OCI-LY3 (cell line): ENCODE measurements around the gene FMR1.

ENCODE experiments used
- H2AFZ ChIP-seq: fragments of 200-600, 300-600 bp; shearing (Covaris generic); 2 replicates; pipeline ENCODE4 v1.6.0; 2014; ENCODE audit warnings: antibody characterized with exemption, low read depth, low read length
- H3K27ac ChIP-seq: fragments of 200-600, 300-600 bp; sonication (generic); 2 replicates; pipeline ENCODE4 v1.5.1; 2014; ENCODE audit warnings: mild to moderate bottlenecking, low read length, moderate library complexity, mixed read lengths
- H3K27me3 ChIP-seq: fragments of 200-600, 300-600 bp; sonication (generic); 2 replicates; pipeline ENCODE4 v1.6.1; 2014; ENCODE audit warnings: low read depth, low read length, mixed read lengths
- H3K36me3 ChIP-seq: fragments of 200-600, 300-600 bp; sonication (generic); replicated peaks from 2 replicates; pipeline ENCODE3; 2014; ENCODE audit warnings: low read depth, low read length, mixed read lengths
- H3K4me1 ChIP-seq: fragments of 300-600, 200-600 bp; sonication (generic); 2 replicates; pipeline ENCODE4 v1.6.1; 2014; ENCODE audit warnings: low read length, mixed read lengths
- H3K4me2 ChIP-seq: fragments of 200-600, 300-600 bp; sonication (generic); 2 replicates; pipeline ENCODE4 v1.6.1; 2014; ENCODE audit warnings: low read length, mixed read lengths
- H3K4me3 ChIP-seq: fragments of 300-600, 200-600 bp; sonication (generic); 2 replicates; pipeline ENCODE4 v1.5.1; 2014; ENCODE audit warnings: antibody characterized with exemption, mild to moderate bottlenecking, low read length, moderate library complexity
- H3K79me2 ChIP-seq: fragments of 300-600, 200-600 bp; shearing (Covaris generic); 2 replicates; pipeline ENCODE4 v1.6.1; 2014; ENCODE audit warnings: mild to moderate bottlenecking, low read length, mixed read lengths
- H3K9ac ChIP-seq: fragments of 300-600, 200-600 bp; shearing (Covaris generic); 2 replicates; pipeline ENCODE4 v1.6.0; 2014; ENCODE audit warnings: mild to moderate bottlenecking, low read length, moderate library complexity
- H3K9me3 ChIP-seq: fragments of 200-600, 300-600 bp; shearing (Covaris generic); 2 replicates; pipeline ENCODE4 v1.6.1; 2014; ENCODE audit warnings: low read length, mixed read lengths; ENCODE audit not compliant: insufficient read depth
- H4K20me1 ChIP-seq: fragments of 200-600, 300-600 bp; sonication (generic); 2 replicates; pipeline ENCODE4 v1.6.1; 2016; ENCODE audit warnings: low read length, mixed read lengths; ENCODE audit not compliant: insufficient read depth
- CTCF ChIP-seq: fragments of 200-600, 300-600 bp; sonication (generic); IDR thresholded peaks from 2 replicates; pipeline ENCODE4 v1.5.1; 2014; ENCODE audit warnings: antibody characterized with exemption, low read length, low read depth
- EZH2phosphoT487 ChIP-seq: fragments of 200-600 bp; shearing (Covaris generic); IDR thresholded peaks from 2 replicates; pipeline ENCODE4 v1.6.1; 2018; ENCODE audit warnings: antibody characterized with exemption, mixed run types, low read depth

The FMR1 gene

GRCh38 chrX:147916375-147916968, 4.8 kb downstream of the FMR1 start:
- H4K20me1 ChIP-seq, result peaks cover 86% of the 10 kb centered on the region

GRCh38 chrX:147917700-147918695, 6.3 kb downstream of the FMR1 start:
- Histone ChIP-seq H3K9ac (no peak overlapping the region), H3K4me1 (peaks cover 51% of the 10 kb centered on the region), H2AFZ (no peak overlapping the region), H3K27ac (peak overlapping the region; percentile 36), H3K4me2 (peak overlapping the region; percentile 42), H4K20me1 (peaks cover 99% of the 10 kb centered on the region), H3K79me2 (peaks cover 98% of the 10 kb centered on the region), H3K4me3 (peak overlapping the region; percentile 26), H3K27me3 (no peaks in the 10 kb centered on the region), H3K9me3 (no peaks in the 10 kb centered on the region), H3K36me3 (no peaks in the 10 kb centered on the region)
- TF ChIP-seq EZH2phosphoT487, result no peak
- TF ChIP-seq CTCF, result no peak

More at GRCh38 chrX:147916375-147916968, 4.8 kb downstream of the FMR1 start:
- Histone ChIP-seq H3K4me1 (peaks cover 51% of the 10 kb centered on the region), H3K36me3 (no peaks in the 10 kb centered on the region), H3K27ac (no peak overlapping the region), H2AFZ (no peak overlapping the region), H3K4me2 (no peak overlapping the region), H3K9ac (no peak overlapping the region), H3K27me3 (no peaks in the 10 kb centered on the region), H3K4me3 (no peak overlapping the region), H3K9me3 (no peaks in the 10 kb centered on the region), H3K79me2 (peaks cover 94% of the 10 kb centered on the region)
- TF ChIP-seq CTCF (no peak), EZH2phosphoT487 (no peak)

- peaks cover 30% of the 10 kb centered on the region for H3K4me1 ChIP-seq
- no peak overlapping the region for H3K4me3 ChIP-seq
- no peak for TF ChIP-seq CTCF
- no peak for TF ChIP-seq EZH2phosphoT487
- H3K79me2 ChIP-seq, result peaks cover 92% of the 10 kb centered on the region
- no peak overlapping the region for H3K9ac ChIP-seq
- no peaks in the 10 kb centered on the region for H3K27me3 ChIP-seq
- H3K36me3 ChIP-seq, result no peaks in the 10 kb centered on the region
- no peak overlapping the region for H3K27ac ChIP-seq
- no peak overlapping the region for H3K4me2 ChIP-seq
- no peaks in the 10 kb centered on the region for H3K9me3 ChIP-seq
- peaks cover 80% of the 10 kb centered on the region for H4K20me1 ChIP-seq
- H2AFZ ChIP-seq, result no peak overlapping the region
These were observed 8.5 kb downstream of the FMR1 start for GRCh38 chrX:147920161-147920666.

GRCh38 chrX:147923605-147924004, 11.9 kb downstream of the FMR1 start:
- Histone ChIP-seq H3K27me3 (no peaks in the 10 kb centered on the region), H4K20me1 (peaks cover 51% of the 10 kb centered on the region), H3K27ac (no peak overlapping the region), H3K4me2 (no peak overlapping the region), H3K9ac (no peak overlapping the region), H2AFZ (no peak overlapping the region), H3K79me2 (peaks cover 69% of the 10 kb centered on the region), H3K36me3 (peaks cover 11% of the 10 kb centered on the region), H3K4me1 (peaks cover 3% of the 10 kb centered on the region; the same call in 1 of the 2 replicates), H3K9me3 (no peaks in the 10 kb centered on the region), H3K4me3 (no peak overlapping the region)
- no peak for TF ChIP-seq EZH2phosphoT487
- TF ChIP-seq CTCF, result no peak
